Tibial nerve (tissue), 4 donors: Measurements from ENCODE around the gene CHD6. TPM values are rescaled to one million over a fixed set of nuclear protein-coding genes. Genes with fewer than 3 reads are reported as not detected.

Experiments
- DNase-seq, 2 donors: peaks; one replicate each; pipeline ENCODE4 v3.0.0-alpha.2; 2019; ENCODE audit warnings: low spot score in 2 of 2
- H3K27ac ChIP-seq, 4 donors: fragments of 200-600 bp; sonication (generic) in 3 of 4; one replicate each; pipeline ENCODE4 v1.5.1; 2017 to 2019; ENCODE audit warnings: mild to moderate bottlenecking in 1 of 4
- H3K27me3 ChIP-seq, 2 donors: fragments of 200-600 bp; sonication (generic) in 1 of 2; one replicate each; pipeline versions ENCODE4 v1.5.1 to v1.6.0; 2017 to 2019
- H3K36me3 ChIP-seq, 3 donors: fragments of 200-600 bp; sonication (generic); one replicate each; pipeline ENCODE4 v1.5.1; 2018 to 2019
- H3K4me1 ChIP-seq, 4 donors: fragments of 200-600 bp; sonication (generic) in 3 of 4; one replicate each; pipeline ENCODE4 v1.5.1; 2017 to 2019
- H3K4me3 ChIP-seq, 4 donors: fragments of 200-600 bp; sonication (generic) in 3 of 4; one replicate each; pipeline ENCODE4 v1.5.1; 2017 to 2019; ENCODE audit warnings: mild to moderate bottlenecking in 1 of 4, moderate library complexity in 1 of 4
- H3K9me3 ChIP-seq, 4 donors: fragments of 200-600 bp; sonication (generic) in 3 of 4; one replicate each; pipeline ENCODE4 v1.5.1; 2017 to 2019
- EP300 ChIP-seq, 2 donors: sonication (generic); formaldehyde crosslinking; IDR thresholded peaks; one replicate each; pipeline ENCODE4 v1.6.1; 2017; ENCODE audit warnings: antibody characterized with exemption in 2 of 2, mild to moderate bottlenecking in 1 of 2
- POLR2A ChIP-seq, 2 donors: fragments of 450-650 bp; IDR thresholded peaks; one replicate each; pipeline ENCODE4 v1.6.1; 2017; ENCODE audit warnings: antibody characterized with exemption in 2 of 2, mild to moderate bottlenecking in 2 of 2, moderate library complexity in 2 of 2
- WGBS, 2 donors: methylation state at CpG; one replicate each; pipeline ENCODE4 v1.1.5; 2018; 5-methylcytosine and 5-hydroxymethylcytosine counted together
- total RNA-seq, 4 donors: library from RNA; depleted of rRNA; stranded (reverse); fragments of >200 nt; gene quantifications; one replicate each; pipeline ENCODE4 v1.1.0, GENCODE V29; 2016
- TF ChIP-seq, protein P1 (sequence below), 5 experiments: fragments of 200-600 bp in 3 of 5; fragments of 450-650 bp in 2 of 5; sonication (generic) in 3 of 5; IDR thresholded peaks; one replicate each; pipeline ENCODE4 v1.5.1; 2016 to 2019; ENCODE audit warnings: antibody characterized with exemption in 5 of 5, mild to moderate bottlenecking in 3 of 5, moderate library complexity in 2 of 5

Gene CHD6
- total RNA-seq, 4 donors from 2014 or later, result 52.0 to 58.2 (median 54.9) TPM

DNA sequence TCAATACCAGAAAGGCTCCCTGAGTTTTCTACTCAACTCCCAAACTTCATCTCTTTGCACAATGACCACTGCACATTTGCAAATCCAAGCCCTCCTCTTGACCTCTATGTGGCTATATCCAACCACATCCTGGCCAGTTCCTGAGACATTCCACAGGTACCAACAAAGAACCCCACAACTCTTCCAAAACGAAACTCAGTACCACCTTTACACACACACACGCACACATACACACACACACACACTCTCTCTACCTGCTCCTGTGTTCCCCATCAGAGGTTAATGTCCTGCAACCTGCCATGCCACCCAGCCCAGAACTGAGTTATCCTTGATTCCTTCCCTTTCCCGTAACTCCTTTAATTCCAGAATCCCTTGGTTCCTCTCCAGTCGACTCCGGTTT lies 58.5 kb downstream of the CHD6 start:
- peaks cover 0 to 23% (median 0%) of the 10 kb centered on the region in 4 donors for H3K4me1 ChIP-seq
- H3K27ac ChIP-seq, result no peak overlapping the region
- no peaks in the 10 kb centered on the region for H3K9me3 ChIP-seq
- TF ChIP-seq POLR2A (IDR thresholded peaks at IDR 0.05), result no peak
- TF ChIP-seq, protein P1, sequence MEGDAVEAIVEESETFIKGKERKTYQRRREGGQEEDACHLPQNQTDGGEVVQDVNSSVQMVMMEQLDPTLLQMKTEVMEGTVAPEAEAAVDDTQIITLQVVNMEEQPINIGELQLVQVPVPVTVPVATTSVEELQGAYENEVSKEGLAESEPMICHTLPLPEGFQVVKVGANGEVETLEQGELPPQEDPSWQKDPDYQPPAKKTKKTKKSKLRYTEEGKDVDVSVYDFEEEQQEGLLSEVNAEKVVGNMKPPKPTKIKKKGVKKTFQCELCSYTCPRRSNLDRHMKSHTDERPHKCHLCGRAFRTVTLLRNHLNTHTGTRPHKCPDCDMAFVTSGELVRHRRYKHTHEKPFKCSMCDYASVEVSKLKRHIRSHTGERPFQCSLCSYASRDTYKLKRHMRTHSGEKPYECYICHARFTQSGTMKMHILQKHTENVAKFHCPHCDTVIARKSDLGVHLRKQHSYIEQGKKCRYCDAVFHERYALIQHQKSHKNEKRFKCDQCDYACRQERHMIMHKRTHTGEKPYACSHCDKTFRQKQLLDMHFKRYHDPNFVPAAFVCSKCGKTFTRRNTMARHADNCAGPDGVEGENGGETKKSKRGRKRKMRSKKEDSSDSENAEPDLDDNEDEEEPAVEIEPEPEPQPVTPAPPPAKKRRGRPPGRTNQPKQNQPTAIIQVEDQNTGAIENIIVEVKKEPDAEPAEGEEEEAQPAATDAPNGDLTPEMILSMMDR (IDR thresholded peaks at IDR 0.05), result no peak
- TF ChIP-seq EP300 (IDR thresholded peaks at IDR 0.05), result no peak
- DNase-seq, result no peak
- 93 to 95% methylated on average over 5 of the region's 5 CpGs for WGBS, 2 donors
- no peaks in the 10 kb centered on the region for H3K36me3 ChIP-seq
- H3K27me3 ChIP-seq, result no peaks in the 10 kb centered on the region
- no peak overlapping the region for H3K4me3 ChIP-seq

DNA sequence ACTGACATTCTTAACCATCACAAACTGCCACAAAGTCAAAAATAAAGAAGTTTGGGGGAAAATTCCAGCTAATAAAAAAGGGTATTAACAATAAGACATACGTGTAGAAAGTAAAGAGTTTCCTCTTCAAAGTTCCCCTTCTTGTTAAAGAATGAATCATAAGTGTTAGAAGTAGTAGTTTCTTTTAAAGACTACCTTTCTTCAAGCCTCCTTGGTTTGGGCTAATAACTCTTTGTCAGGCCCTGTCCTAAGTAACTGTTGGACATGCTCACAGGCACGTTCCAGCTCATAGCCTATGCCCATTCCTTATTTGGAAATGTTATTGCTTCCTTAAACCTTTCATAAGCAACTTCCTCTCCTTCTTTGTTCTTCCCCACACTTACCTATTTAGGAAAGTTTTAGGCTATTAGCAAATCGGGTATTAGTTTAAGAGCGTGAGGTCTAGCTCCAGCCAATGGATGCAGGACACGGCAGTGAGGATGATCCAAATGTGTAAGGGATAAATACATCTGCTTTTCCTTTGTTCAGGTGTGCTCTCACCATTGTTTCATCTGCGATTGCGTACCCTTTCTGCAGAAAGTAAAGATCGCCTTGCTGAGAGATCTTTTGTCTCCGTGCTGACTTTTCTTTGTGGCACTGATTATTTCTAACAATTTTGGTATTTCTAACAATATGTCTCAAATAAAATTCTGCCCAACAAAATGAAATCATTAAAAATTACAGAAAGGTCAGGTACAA lies 64.9 kb downstream of the CHD6 start:
- TF ChIP-seq, protein P1 (IDR thresholded peaks at IDR 0.05), result no peak
- TF ChIP-seq EP300 (IDR thresholded peaks at IDR 0.05), result no peak
- Histone ChIP-seq H3K27ac (no peak overlapping the region), H3K36me3 (peaks cover 0 to 12% (median 0%) of the 10 kb centered on the region in 3 donors), H3K27me3 (no peaks in the 10 kb centered on the region), H3K9me3 (no peaks in the 10 kb centered on the region), H3K4me1 (peaks cover 0 to 16% (median 2%) of the 10 kb centered on the region in 4 donors), H3K4me3 (no peak overlapping the region)
- WGBS, 2 donors, result 89 to 91% methylated on average over 9 of the region's 9 CpGs
- DNase-seq, result no peak

DNA sequence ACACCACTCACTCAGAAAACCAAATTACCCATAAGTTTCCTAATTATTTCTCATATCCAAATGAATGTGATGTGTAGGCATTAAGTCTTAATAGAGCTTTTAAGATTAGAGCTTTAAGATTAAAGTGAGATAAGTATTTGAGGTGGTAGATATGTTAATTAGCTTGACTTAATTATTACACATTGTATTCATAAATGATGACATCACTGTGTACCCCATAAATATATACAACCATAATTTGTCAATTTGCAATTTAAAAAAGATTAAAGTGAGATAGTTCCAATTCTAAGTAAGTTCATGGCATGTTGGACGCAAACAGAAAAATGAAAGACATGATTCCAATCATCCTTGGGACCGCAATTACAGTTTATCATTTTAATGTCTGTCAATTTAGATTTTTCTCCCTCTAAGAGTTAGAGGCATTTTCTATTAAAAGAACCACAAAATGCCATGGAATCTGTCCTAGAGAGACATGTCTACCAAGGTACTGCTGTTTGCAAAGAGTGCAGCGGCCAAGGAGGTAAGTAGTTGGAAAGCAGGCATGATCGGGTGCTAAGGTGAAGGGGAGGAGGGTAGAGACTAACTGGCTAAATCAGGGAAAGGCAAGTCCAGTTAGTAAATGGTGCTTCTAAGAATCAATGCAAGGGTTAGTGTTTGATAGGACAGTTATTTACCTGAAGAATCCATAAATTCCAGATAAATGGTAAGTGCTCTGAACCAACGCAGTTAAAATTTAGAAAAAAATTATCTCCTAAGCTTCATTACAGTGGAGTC lies 65.7 kb downstream of the CHD6 start:
- DNase-seq, result no peak
- H3K36me3 ChIP-seq, result peaks cover 0 to 12% (median 0%) of the 10 kb centered on the region in 3 donors
- no peak for TF ChIP-seq POLR2A (IDR thresholded peaks at IDR 0.05)
- TF ChIP-seq, protein P1 (IDR thresholded peaks at IDR 0.05), result no peak
- TF ChIP-seq EP300 (IDR thresholded peaks at IDR 0.05), result no peak
- H3K9me3 ChIP-seq, result no peaks in the 10 kb centered on the region
- H3K27ac ChIP-seq, result no peak overlapping the region
- H3K4me3 ChIP-seq, result no peak overlapping the region
- WGBS, 2 donors, result 96 to 99% methylated on average over 5 of the region's 5 CpGs
- no peaks in the 10 kb centered on the region for H3K27me3 ChIP-seq
- H3K4me1 ChIP-seq, result peaks cover 0 to 7% (median 2%) of the 10 kb centered on the region in 4 donors

DNA sequence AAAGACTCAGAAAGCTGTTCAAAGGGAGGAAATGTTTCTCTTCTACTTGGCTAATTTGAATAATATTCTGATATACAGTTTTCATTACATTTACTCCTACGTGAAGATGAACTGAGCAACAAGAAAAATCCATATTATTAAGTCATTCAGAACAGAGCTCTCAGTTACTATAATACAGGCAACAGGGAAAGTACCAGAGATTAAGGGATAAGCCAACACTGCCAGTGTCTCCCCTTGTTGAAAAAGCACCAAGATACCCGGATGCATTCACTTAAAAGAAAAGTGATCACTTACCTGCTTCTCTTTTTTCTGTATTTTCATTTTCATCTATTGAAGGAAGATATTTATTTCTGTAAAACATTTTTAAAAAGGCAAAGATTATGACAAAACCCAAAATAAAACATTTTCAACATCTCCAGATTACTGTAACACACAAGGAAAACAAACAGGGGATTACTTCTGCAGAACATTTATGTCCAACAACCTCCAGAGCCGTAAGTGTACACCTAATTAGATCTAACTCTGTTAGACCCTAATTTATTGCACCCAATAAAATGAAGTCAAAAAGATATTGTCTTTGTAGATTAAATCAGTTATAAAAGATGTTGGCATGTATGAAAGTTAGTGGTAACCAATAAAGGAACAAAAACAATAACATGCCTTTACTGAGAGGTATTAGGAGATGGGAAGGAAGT lies 67.0 kb downstream of the CHD6 start:
- no peak overlapping the region for H3K4me3 ChIP-seq
- peaks cover 0 to 4% (median 2%) of the 10 kb centered on the region in 4 donors for H3K4me1 ChIP-seq
- DNase-seq, result no peak
- no peaks in the 10 kb centered on the region for H3K9me3 ChIP-seq
- H3K27me3 ChIP-seq, result no peaks in the 10 kb centered on the region
- WGBS, 2 donors, result 67 to 73% methylated on average over 3 of the region's 3 CpGs
- H3K36me3 ChIP-seq, result peaks cover 0 to 12% (median 0%) of the 10 kb centered on the region in 3 donors
- TF ChIP-seq, protein P1 (IDR thresholded peaks at IDR 0.05), result no peak
- TF ChIP-seq POLR2A (IDR thresholded peaks at IDR 0.05) (no peak), EP300 (IDR thresholded peaks at IDR 0.05) (no peak)
- no peak overlapping the region for H3K27ac ChIP-seq
